GM18951 (cell line): ENCODE data around the gene PKD2L1.

Experiments
- POLR2A ChIP-seq: IDR thresholded peaks from 4 replicates; pipeline ENCODE4 v1.6.1; 2011; ENCODE audit warnings: mild to moderate bottlenecking; ENCODE audit not compliant: insufficient read length, insufficient read depth; ENCODE audit errors: extremely low read depth
- in situ Hi-C: fragments of 300-500 bp; cut with MboI; formaldehyde crosslinking; loops from one replicate; pipeline ENCODE4 v1.12.0; 2022; ENCODE audit warnings: low sequenced_read_pairs, mixed read lengths, inconsistent platforms; ENCODE audit not compliant: unreplicated experiment

PKD2L1 gene

DNA sequence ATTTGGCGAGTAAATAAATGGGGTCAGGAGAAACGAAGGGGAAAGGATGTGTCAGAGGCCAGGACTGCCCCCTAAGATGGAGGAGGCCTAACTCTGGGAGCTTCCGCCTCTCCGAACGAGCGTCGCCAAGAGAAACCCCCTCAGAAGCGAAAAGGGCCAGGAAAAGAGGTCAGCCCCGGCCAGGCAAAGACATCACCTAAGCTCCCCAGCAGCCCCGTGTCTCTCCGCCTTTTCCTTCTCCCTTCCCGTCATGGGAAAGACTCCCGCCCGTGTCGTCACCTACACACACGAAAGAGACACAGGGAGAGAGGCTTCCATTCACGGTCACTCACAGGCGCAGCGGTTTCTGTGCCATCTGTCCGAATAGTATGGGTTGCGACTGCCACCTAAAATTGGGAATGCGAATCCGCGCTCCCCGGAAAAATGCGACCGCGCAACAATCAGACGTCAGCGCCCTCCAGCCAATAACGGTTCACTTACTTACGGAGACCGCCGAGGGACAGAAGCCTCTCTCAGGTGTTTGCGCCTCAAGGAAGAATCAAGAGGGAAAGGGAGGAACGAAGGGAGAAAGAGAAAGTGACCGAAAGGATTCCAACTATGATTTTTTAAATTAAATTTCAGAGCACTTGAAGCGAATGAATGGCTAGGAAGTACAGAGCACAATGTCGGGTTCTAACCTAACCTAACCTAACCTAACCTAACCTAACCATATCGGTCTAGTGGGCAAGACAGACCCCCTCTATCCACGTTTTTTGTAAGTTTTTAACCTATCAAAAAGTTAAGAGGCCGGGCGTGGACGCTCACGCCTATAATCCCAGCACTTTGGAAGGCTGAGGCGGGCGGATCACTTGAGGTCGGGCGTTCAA is 62.6 kb downstream of the PKD2L1 start, which contains the start of gene CWF19L1:
TSS of gene CWF19L1 (minus strand) at position 400 of the 866 bp plus-strand sequence. CDS start at position 355, 45 bp downstream.
- peak; percentile 44 for TF ChIP-seq POLR2A
- in situ Hi-C loops, result no loop called here

GRCh38 chr10:100265821-100266485 is 64.1 kb downstream of the PKD2L1 start:
- in situ Hi-C loops, result no loop called here
- TF ChIP-seq POLR2A, result no peak

DNA sequence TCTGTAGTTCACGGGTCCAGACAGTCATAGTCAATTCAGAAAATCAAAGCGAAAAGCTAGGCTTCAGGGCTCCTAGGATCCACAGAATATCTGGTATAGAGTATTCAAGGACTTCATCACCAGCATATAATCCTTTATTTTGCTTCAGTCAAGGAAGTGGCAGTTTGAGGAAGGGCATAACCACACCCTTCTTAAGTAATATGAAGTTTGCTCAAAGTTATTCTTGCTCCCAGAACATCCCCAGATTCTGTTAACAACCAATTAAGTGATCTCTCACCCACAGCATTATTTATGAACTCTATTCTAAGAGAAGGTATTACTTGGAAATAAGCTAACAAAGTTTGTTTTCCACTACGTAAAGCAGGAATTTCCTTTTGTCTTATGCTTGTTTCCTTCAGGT is 75.8 kb downstream of the PKD2L1 start:
- no peak for TF ChIP-seq POLR2A
- in situ Hi-C loops, result no loop called here

GRCh38 chr10:100253041-100253440 is 77.0 kb downstream of the PKD2L1 start:
- in situ Hi-C loops, result no loop called here

DNA sequence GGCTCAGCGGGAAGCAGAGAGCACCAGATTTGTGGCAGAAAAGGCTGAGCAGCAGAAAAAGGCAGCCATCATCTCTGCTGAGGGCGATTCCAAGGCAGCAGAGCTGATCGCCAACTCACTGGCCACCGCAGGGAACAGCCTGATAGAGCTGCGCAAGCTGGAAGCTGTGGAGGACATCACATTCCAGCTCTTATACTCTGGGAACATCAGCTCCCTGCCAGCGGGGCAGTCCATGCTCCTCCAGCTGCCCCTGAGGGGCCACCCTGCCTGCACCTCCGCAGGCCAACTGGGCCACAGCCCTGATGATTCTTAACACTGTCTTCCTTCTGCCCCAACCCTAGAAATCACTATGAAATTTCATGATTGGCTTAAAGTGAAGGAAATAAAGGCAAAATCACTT is 81.2 kb downstream of the PKD2L1 start:
- no peak for TF ChIP-seq POLR2A
- in situ Hi-C loops, result no loop called here

More at GRCh38 chr10:100253041-100253440, 77.0 kb downstream of the PKD2L1 start:
- TF ChIP-seq POLR2A, result no peak

- in situ Hi-C loops, result no loop called here
- TF ChIP-seq POLR2A, result no peak
Observed at GRCh38 chr10:100245484-100246220, 84.4 kb downstream of the PKD2L1 start.

- no peak for TF ChIP-seq POLR2A
- in situ Hi-C loops, result no loop called here
Observed at GRCh38 chr10:100239851-100240250, 90.2 kb downstream of the PKD2L1 start.

DNA sequence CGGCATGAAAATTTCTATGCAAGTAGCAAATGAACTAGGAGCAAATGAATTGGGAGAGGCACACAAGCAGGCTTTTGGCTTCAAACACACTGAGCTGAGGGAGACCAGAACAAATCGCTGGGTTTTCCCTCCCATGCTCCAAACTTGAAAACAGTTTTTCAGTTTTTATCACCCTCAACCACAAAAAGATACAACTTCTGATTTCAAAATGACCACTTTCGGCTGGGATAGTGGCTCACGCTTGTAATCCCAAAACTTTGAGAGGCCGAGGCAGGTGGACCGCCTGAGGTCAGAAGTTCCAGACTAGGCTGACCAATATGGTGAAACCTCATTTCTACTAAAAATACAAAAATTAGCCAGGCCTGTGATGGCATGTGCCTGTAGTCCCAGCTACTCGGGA is 91.6 kb downstream of the PKD2L1 start:
- TF ChIP-seq POLR2A, result no peak
- in situ Hi-C loops, result no loop called here
